GM18909 (cell line): Measurements from ENCODE around the gene NOLC1.

Experiments
- ATAC-seq: cut with Tn5 transposase; IDR thresholded peaks from one replicate; pipeline ENCODE4 v1.9.1; 2021; ENCODE audit warnings: mild to moderate bottlenecking; ENCODE audit not compliant: unreplicated experiment, poor library complexity

Gene NOLC1

GRCh38 chr10:102198027-102198426 lies 45.8 kb downstream of the NOLC1 start:
- no peak for ATAC-seq

- ATAC-seq, result no peak
Measured at GRCh38 chr10:102200751-102201640, 48.8 kb downstream of the NOLC1 start.

- no peak for ATAC-seq
Measured at GRCh38 chr10:102202386-102202785, 50.2 kb downstream of the NOLC1 start.

GRCh38 chr10:102208311-102209035 lies 56.3 kb downstream of the NOLC1 start:
- ATAC-seq, result no peak

GRCh38 chr10:102211615-102212299 lies 59.6 kb downstream of the NOLC1 start:
- ATAC-seq, result no peak
